Measurements from ENCODE around the gene CCDC93.

GRCh38 chr2:117973498-117974082 is 40.3 kb downstream of the CCDC93 start:
- TF ChIP-seq POLR2AphosphoS5 (IDR thresholded peaks at IDR 0.05) (no peak), CTCF (IDR thresholded peaks at IDR 0.05) (no peak)
